Measurements from ENCODE around the gene PRDM16. TPM values are rescaled to one million over a fixed set of nuclear protein-coding genes. Genes with fewer than 3 reads are reported as not detected.

Gene PRDM16
- total and polyA plus RNA-seq, 2 experiments from 2014 or later: 0.14 to 0.16 TPM

DNA sequence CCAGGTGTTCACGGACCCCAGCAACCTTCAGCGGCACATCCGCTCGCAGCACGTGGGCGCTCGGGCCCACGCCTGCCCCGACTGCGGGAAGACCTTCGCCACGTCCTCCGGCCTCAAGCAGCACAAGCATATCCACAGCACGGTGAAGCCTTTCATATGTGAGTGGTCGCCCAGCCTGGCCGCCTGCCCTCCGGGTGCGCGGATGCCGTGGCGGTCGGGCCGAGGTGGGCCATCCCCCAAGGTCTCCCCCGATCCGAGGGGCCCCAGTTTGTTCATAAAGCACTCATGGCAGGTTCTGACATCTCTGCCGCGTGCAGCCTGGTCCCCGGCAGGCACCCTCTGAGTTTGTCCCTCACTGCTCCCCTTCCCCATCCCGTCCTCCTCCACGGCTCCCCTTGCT, 336.5 kb downstream of the PRDM16 start (continued):
- TF ChIP-seq, protein P1, sequence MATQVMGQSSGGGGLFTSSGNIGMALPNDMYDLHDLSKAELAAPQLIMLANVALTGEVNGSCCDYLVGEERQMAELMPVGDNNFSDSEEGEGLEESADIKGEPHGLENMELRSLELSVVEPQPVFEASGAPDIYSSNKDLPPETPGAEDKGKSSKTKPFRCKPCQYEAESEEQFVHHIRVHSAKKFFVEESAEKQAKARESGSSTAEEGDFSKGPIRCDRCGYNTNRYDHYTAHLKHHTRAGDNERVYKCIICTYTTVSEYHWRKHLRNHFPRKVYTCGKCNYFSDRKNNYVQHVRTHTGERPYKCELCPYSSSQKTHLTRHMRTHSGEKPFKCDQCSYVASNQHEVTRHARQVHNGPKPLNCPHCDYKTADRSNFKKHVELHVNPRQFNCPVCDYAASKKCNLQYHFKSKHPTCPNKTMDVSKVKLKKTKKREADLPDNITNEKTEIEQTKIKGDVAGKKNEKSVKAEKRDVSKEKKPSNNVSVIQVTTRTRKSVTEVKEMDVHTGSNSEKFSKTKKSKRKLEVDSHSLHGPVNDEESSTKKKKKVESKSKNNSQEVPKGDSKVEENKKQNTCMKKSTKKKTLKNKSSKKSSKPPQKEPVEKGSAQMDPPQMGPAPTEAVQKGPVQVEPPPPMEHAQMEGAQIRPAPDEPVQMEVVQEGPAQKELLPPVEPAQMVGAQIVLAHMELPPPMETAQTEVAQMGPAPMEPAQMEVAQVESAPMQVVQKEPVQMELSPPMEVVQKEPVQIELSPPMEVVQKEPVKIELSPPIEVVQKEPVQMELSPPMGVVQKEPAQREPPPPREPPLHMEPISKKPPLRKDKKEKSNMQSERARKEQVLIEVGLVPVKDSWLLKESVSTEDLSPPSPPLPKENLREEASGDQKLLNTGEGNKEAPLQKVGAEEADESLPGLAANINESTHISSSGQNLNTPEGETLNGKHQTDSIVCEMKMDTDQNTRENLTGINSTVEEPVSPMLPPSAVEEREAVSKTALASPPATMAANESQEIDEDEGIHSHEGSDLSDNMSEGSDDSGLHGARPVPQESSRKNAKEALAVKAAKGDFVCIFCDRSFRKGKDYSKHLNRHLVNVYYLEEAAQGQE (IDR thresholded peaks at IDR 0.05; ENCODE audit: unreplicated experiment): no peak

DNA sequence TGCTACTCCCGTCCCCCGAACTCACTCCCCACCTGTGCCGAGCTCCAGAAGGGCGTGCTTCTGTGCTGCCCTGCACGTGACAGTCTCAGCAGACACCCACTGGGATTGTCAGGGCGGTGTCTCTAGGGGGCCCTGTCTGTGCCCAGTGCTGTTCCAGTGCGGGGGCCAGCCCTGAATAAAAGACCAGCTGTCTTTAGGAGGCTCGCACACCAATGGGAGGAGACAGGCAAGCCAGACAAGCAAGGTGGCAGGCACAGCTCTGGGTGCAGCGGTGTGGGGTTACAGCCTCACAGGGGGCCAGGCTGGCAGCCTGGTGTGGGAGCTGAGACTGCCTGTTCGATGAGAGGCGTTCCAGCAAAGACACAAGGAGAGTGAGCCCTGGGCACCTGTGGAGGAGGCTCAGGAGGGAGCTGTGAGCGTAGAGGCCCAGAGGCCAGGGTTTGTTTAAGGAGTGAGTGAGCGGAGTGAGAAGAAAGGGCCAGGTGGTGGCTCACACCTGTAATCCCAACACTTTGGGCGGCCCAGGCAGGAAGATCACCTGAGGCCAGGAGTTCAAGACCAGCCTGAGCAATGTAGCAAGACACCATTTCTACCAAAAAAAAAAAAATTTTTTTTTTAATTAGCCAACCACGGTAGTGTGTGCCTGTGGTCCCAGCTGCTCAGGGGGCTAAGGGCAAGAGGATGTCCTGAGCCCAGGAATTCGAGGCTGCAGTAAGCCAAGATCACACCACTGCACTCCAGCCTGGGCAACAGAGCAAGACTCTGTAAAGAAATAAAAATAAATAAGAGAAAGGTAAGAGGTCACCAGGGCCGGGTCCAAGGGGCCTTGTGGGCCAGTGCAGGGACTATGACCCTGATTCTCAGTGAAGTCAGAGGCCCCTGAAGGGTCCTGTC, 337.2 kb downstream of the PRDM16 start:
- Mint-ChIP-seq H3K36me3 (ENCODE audit: low read depth) (no peaks in the 10 kb centered on the region), H3K9me3 (no peaks in the 10 kb centered on the region), H3K4me3 (no peak overlapping the region), H3K27ac (peak overlapping the region; percentile 71), H3K4me1 (no peaks in the 10 kb centered on the region; the same call in 2 of the 3 replicates), H3K27me3 (ENCODE audit: insufficient read depth, low read depth, poor library complexity) (peaks cover 3% of the 10 kb centered on the region)
- Histone ChIP-seq H3K4me1 (ENCODE audit: insufficient read depth) (no peaks in the 10 kb centered on the region), H3K27me3 (ENCODE audit: insufficient read depth) (no peaks in the 10 kb centered on the region), H3K27ac (ENCODE audit: low read depth) (no peak overlapping the region), H3K4me3 (no peak overlapping the region), H3K36me3 (ENCODE audit: insufficient read depth) (no peaks in the 10 kb centered on the region), H3K9me2 (ENCODE audit: insufficient read depth) (no peaks in the 10 kb centered on the region), H3K79me2 (replicated peaks; ENCODE audit: insufficient read depth) (no peaks in the 10 kb centered on the region), H2AFZ (no peak overlapping the region), H4K20me1 (replicated peaks; ENCODE audit: insufficient read depth) (no peaks in the 10 kb centered on the region), H3K4me2 (no peak overlapping the region), H3F3A (replicated peaks; ENCODE audit: low read depth) (no peaks in the 10 kb centered on the region)
- DNase-seq (ENCODE audit: low spot score): no peak
- TF ChIP-seq EZH2phosphoT487 (IDR thresholded peaks at IDR 0.05; ENCODE audit: unreplicated experiment) (no peak), STAT1 (IDR thresholded peaks at IDR 0.05; ENCODE audit: unreplicated experiment) (no peak), NANOG (IDR thresholded peaks at IDR 0.05; ENCODE audit: borderline replicate concordance) (no peak), CREB1 (CRISPR knock-in tag; IDR thresholded peaks at IDR 0.05; ENCODE audit: low read depth) (no peak), POLR2AphosphoS5 (IDR thresholded peaks at IDR 0.05; ENCODE audit: low read depth) (no peak), ZNF114 (CRISPR knock-in tag; IDR thresholded peaks at IDR 0.05) (no peak), EZH2 (IDR thresholded peaks at IDR 0.05; ENCODE audit: low read depth, unreplicated experiment) (no peak)
- TF ChIP-seq, protein P1 (IDR thresholded peaks at IDR 0.05; ENCODE audit: unreplicated experiment): no peak
- ATAC-seq: no peak

All from GM23338 (cell line).